Suprapubic skin (tissue), 4 donors: ENCODE data around the gene AGT.

ENCODE experiments used
- POLR2A ChIP-seq, 2 donors: fragments of 450-650 bp; IDR thresholded peaks; one replicate each; pipeline ENCODE4 v1.6.1; 2017; ENCODE audit warnings: antibody characterized with exemption in 2 of 2, mild to moderate bottlenecking in 2 of 2, moderate library complexity in 2 of 2
- POLR2AphosphoS5 ChIP-seq, 3 donors: sonication (generic); formaldehyde crosslinking; IDR thresholded peaks; one replicate each; pipeline ENCODE4 v1.6.1; 2017; ENCODE audit warnings: antibody characterized with exemption in 3 of 3
- TF ChIP-seq, protein P1 (sequence below), 2 donors: fragments of 200-600 bp in 1 of 2; fragments of 450-650 bp in 1 of 2; sonication (generic) in 1 of 2; IDR thresholded peaks; one replicate each; pipeline ENCODE4 v1.5.1; 2016 to 2019; ENCODE audit warnings: antibody characterized with exemption in 2 of 2, mild to moderate bottlenecking in 1 of 2, moderate library complexity in 1 of 2

DNA sequence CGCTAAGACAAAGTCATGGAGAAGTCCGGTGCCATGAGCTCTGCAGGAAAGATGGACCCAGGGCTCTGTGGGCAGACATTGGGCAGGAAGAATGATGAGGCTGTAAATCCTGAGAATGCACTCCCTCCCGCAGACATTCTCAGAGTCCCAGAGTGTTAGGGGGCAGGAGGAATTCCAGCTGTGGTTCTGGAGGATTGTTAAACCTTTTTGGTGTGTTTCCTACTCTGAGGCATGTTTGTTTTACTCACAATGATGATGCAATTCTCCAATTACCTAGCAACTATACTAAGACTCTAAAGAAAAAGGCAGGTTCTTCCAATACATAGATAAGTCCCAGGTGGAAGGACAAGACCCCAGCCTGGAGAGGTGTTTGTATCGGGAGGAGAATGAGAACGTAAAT lies 30.5 kb upstream of the AGT start:
- TF ChIP-seq POLR2AphosphoS5 (IDR thresholded peaks at IDR 0.05) (no peak), POLR2A (IDR thresholded peaks at IDR 0.05) (no peak)
- TF ChIP-seq, protein P1, sequence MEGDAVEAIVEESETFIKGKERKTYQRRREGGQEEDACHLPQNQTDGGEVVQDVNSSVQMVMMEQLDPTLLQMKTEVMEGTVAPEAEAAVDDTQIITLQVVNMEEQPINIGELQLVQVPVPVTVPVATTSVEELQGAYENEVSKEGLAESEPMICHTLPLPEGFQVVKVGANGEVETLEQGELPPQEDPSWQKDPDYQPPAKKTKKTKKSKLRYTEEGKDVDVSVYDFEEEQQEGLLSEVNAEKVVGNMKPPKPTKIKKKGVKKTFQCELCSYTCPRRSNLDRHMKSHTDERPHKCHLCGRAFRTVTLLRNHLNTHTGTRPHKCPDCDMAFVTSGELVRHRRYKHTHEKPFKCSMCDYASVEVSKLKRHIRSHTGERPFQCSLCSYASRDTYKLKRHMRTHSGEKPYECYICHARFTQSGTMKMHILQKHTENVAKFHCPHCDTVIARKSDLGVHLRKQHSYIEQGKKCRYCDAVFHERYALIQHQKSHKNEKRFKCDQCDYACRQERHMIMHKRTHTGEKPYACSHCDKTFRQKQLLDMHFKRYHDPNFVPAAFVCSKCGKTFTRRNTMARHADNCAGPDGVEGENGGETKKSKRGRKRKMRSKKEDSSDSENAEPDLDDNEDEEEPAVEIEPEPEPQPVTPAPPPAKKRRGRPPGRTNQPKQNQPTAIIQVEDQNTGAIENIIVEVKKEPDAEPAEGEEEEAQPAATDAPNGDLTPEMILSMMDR (IDR thresholded peaks at IDR 0.05) = no peak
